Measurements from ENCODE around the gene ADAM21.
A peak's percentile ranks its signal among the peaks of the same experiment; 100 is the strongest.
"Not testable (repeated sequence)": the region's sequence is repeated elsewhere in the genome, so short reads cannot be mapped to it uniquely, and the experiment has no call there.

The ADAM21 gene

GRCh38 chr14:70451874-70452273, at the start of gene ADAM21:
TSS of gene ADAM21 (plus strand) at chr14:70452174. CDS start at chr14:70457500, 5,326 bp downstream.
- no peak for DNase-seq

- DNase-seq: not testable (repeated sequence)
Measured at GRCh38 chr14:70403335-70403734, 48.6 kb upstream of the ADAM21 start.

GRCh38 chr14:70406216-70406615, 45.8 kb upstream of the ADAM21 start:
- DNase-seq: not testable (repeated sequence)

DNA sequence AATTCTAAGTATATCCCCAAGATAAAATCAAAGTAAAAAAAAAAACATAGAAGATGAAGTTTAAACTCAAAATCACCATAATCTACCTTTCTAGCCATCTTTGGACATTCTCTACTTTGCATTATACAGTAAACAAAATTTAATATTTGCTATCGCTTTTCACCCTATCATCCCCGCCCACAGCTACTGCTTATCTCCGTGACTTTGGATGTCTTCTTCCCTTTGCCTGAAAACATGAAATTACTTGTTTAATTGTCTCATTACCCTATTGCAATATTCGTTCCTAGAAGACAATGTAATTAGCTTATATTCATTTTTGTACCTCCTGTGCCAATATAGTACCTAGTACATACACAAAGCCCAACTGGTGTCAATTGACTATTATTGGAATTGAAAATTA, 44.4 kb upstream of the ADAM21 start:
- no peak for DNase-seq

- DNase-seq: no peak
Measured at GRCh38 chr14:70415788-70416187, 36.2 kb upstream of the ADAM21 start.

DNA sequence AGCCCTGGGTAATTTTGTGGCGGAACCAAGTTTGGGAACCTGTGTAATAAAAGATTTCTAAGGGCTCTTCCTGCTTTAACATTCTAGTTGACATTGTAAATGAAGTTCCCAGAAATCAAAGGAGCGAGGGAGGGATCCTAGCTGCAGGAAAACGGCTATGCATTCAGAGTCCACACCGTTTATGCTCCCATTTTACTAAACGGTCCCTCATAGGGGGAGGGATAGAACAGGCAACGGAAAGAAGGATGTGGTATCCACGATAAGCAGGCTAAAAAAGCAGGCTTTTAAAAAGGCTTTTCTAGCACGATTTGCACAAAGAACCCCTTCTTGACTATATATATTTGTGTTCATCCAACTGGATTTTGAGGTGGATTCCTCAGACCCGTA, 35.6 kb upstream of the ADAM21 start:
- no peak for DNase-seq

- peak; percentile 43 for DNase-seq
Measured at GRCh38 chr14:70416725-70417349, 35.1 kb upstream of the ADAM21 start, which contains the start of gene SYNJ2BP. TSS of gene SYNJ2BP (minus strand) at chr14:70417090. CDS start at chr14:70416963, 127 bp downstream.

GRCh38 chr14:70419270-70419931, 32.6 kb upstream of the ADAM21 start:
- DNase-seq: not testable (repeated sequence)

- DNase-seq: no peak
Measured at GRCh38 chr14:70422538-70422937, 29.4 kb upstream of the ADAM21 start.

DNA sequence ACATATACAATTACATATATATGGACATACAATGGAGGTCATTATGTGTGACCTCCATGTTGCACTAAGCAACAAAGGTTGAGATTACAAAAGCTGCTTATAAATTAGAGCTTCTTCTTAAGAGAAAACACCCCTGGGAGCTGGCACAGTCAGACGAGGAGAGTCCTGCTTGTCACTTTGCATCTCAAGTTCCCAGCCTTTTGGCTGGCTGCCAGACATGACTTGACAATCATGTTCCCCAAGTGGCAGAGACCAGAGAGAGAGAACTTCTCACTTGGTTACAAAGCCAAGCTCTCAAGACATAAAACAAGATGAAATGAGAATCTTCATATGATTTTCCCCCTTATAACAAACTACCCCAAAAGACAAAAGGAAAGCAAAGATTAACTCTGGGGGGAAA, 26.6 kb upstream of the ADAM21 start:
- no peak for DNase-seq

GRCh38 chr14:70426555-70426954, 25.4 kb upstream of the ADAM21 start:
- not testable (repeated sequence) for DNase-seq

DNA sequence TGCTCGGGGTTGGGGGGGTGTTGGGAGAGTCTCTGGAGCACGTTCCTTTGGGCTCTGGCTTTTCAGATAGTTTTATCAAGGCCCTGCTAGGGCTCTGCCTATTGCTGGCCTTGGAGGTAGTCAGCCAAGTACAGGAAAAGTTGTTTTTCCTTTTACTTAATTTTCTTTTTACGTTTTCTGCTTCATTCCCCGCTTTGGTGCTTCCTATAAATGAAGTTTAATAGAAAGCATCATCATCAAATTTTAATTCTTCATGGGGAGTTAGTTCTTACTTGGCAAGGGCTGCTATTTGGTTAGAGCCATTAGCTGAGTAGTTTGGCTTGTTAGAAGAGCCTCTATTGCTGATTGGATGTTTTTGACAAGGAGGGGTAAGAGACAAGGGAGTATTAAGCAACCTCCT, 15.1 kb upstream of the ADAM21 start:
- no peak for DNase-seq

DNA sequence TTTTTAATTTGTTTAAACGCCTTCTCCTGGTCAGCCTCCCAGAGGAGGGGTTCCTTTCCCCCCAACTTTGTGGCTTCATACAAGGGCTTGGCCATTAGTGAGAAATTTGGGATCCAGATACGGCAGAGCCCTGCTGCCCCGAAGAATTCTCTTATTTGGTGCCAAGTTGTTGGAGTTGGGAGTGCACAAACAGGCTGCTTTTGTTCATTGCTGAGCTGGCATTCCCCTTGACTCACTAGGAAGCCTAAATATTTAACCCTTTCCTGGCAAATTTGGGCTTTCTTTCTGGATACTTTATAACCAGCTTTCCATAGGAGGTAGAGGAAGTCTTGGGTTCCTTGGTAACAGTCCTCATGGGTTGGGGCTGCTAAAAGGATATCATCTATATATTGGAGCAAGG, 10.3 kb upstream of the ADAM21 start:
- no peak for DNase-seq

DNA sequence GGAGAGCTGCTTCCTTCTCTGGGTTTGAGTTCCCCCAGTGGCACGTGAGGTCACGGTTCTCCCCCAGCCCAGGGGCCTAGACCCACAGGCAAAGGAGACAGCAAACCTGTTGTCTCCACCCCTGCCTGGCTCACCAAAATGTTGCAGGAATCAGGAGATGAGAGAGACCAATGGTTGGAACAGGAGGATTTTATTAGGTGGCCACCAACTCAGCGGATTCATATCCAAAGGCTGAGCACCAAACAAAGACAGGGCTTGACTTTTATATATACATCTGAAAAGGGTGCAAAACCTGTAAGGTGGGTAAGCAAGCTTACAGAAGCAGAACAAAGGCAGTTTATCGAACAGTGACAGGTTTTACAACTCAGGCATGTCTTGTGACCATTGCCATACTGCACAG, 9.2 kb upstream of the ADAM21 start:
- no peak for DNase-seq

GRCh38 chr14:70448633-70449340, 3.2 kb upstream of the ADAM21 start:
- no peak for DNase-seq

DNA sequence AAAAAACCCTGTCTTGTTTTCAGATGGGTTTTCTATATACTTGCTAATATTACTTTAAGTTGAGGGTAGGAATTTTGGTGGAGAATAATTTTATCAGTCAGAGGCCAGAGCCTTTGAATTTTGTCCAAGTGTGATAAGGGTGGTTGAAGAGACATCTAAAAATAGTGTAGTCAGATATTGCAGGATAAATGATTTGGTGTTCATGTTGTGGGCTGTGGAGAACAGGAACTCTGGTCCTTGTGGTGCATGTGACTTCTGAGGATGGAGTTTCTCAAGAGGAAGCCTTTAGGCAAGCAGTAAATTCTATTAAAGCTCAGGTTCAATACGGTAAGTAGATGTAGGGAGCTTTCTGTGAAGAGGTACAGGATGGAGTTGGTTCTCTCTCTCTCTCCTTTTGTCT, 2.8 kb downstream of the ADAM21 start:
- DNase-seq: no peak

- DNase-seq: no peak
Measured at GRCh38 chr14:70468731-70469130, 16.8 kb downstream of the ADAM21 start.

DNA sequence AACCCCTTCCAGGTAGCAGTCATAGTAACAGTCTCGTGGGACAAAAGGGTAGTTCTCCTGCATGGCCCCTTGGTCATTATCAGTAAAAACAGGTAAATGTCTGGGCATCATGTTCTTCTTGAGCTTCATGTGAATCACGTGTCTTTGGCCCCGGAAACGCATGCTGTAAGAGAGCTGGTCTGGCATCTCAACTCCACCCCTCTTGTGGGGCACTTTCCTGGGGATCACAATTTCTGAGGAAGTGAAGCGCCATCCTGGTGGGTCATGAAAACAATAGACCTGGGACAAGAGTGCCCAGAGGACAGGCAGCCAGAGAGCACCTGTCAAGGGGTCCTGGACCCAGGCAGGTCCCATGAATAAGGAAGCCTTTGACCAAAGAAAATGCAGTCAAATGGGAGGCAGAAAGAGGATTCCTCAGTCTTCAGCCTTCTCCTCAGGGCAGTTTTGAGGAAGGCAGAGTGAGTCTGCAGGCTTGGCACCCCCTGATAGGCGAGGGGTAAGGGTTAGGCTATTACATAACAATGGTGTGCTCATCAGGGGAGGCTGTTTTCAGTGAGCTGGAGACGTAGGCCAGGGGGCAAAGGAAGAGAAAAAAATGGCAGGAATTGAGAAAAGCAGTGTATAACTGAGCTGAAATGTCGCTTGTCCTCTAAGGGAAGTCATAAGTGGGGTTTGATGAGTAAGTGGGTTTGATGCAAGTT, 19.0 kb downstream of the ADAM21 start:
- DNase-seq: not testable (repeated sequence)

DNA sequence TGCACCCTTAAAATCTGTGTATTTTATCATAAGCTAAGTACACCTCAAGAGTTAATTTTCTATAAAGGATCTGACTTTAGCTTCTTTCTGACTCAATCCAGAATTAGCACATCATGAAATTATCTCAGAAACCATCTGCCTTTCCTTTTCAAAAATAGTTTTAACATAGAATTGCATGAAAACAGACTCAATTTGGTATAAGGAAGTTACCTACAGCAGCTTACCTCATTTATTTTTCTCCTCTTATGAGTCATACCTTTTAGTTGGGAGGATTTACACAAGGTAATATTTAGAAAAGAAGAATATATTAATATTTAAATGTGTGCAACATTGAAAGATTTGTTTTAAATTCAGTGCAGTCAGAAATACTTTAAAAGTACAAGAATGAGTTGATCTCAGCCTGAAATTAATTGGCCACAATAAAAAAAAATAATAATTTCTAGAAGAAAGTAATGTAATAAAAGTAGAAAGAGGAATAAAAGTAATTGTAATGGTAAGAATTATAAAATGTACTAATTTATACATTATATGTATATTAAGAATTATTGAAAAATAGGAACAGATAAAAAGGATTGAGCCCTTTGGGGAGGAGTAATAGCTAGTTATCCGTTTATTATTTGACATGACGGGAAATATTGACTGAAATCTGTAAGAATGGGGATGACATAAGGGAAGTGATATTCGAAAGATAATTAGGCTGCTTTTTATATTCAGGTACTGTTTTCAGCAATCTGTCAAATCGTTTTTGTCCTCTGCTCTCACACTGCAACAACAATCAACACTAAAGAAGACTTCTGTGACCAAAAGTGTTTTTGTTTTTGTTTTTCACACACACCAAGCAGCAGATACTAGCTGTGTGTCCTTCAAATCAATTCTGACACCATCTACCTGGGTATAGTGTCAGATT, 20.5 kb downstream of the ADAM21 start:
- DNase-seq: no peak

- no peak for DNase-seq
Measured at GRCh38 chr14:70473825-70474224, 21.9 kb downstream of the ADAM21 start.

GRCh38 chr14:70475459-70475858, 23.5 kb downstream of the ADAM21 start:
- not testable (repeated sequence) for DNase-seq
